Large intestine (tissue), 3 donors: ENCODE results near the gene TMEM231. TPM values are rescaled to one million over a fixed set of nuclear protein-coding genes. Genes with fewer than 3 reads are reported as not detected.
"Not testable (repeated sequence)": the region's sequence is repeated elsewhere in the genome, so short reads cannot be mapped to it uniquely, and the experiment has no call there.

ENCODE experiments used
- DNase-seq, 2 donors: peaks; one replicate each; pipeline versions ENCODE4 v3.0.0 to v3.0.0-alpha.2; 2013
- H3K27ac ChIP-seq: one replicate; pipeline ENCODE4 v1.5.1; 2013; ENCODE audit warnings: low read length
- H3K27me3 ChIP-seq: 2 replicates; pipeline ENCODE4 v1.6.1; 2013; ENCODE audit warnings: low read length; ENCODE audit not compliant: control insufficient read depth, insufficient read depth
- H3K36me3 ChIP-seq: 2 replicates; pipeline ENCODE4 v1.6.1; 2013; ENCODE audit warnings: low read length; ENCODE audit not compliant: control insufficient read depth, insufficient read depth
- H3K4me1 ChIP-seq: one replicate; pipeline ENCODE4 v1.6.1; 2013; ENCODE audit warnings: low read length; ENCODE audit not compliant: control insufficient read depth, insufficient read depth
- H3K4me3 ChIP-seq: one replicate; pipeline ENCODE4 v1.5.1; 2013; ENCODE audit warnings: low read length
- H3K9me3 ChIP-seq: one replicate; pipeline ENCODE4 v1.6.1; 2013; ENCODE audit warnings: mild to moderate bottlenecking, low read depth, low read length, moderate library complexity; ENCODE audit not compliant: control insufficient read depth
- WGBS: methylation state at CpG from one replicate; pipeline ENCODE4 v1.1.5; 2013; ENCODE audit warnings: low lambda C conversion rate; ENCODE audit not compliant: insufficient coverage; 5-methylcytosine and 5-hydroxymethylcytosine counted together
- polyA plus RNA-seq: library from polyadenylated mRNA; unstranded; fragments of 120-200 nt; gene quantifications from one replicate; pipeline ENCODE4 v1.2.1, GENCODE V29; 2013

The TMEM231 gene
- polyA plus RNA-seq, 1 donor: 7.6 TPM

DNA sequence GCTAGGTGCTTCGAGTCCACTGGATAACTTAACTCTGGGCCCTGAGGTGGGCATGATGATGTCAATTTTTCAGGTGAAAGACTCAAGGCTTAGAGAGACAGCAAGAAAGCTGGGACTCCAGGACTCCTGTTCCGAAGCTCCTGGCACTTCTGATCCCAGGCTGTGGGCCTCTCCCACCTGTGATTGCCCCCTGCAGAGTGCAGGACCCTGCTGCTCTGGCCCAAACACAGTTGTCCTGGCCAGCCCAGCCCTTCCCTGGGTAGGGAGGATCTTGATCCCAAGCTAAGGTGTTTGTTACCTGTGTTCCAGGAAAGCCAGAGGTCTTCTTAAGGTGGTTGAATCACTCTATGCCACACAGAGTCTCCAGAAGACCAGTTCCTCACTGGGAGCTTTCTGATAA lies 23.3 kb downstream of the TMEM231 start:
- WGBS: no CpG with 5 or more reads among the region's 2 CpGs
- Histone ChIP-seq H3K4me3 (no peak overlapping the region), H3K36me3 (no peaks in the 10 kb centered on the region), H3K27me3 (no peaks in the 10 kb centered on the region), H3K4me1 (peaks cover 22% of the 10 kb centered on the region), H3K9me3 (peaks cover 14% of the 10 kb centered on the region), H3K27ac (no peak overlapping the region)
- DNase-seq: no peak

DNA sequence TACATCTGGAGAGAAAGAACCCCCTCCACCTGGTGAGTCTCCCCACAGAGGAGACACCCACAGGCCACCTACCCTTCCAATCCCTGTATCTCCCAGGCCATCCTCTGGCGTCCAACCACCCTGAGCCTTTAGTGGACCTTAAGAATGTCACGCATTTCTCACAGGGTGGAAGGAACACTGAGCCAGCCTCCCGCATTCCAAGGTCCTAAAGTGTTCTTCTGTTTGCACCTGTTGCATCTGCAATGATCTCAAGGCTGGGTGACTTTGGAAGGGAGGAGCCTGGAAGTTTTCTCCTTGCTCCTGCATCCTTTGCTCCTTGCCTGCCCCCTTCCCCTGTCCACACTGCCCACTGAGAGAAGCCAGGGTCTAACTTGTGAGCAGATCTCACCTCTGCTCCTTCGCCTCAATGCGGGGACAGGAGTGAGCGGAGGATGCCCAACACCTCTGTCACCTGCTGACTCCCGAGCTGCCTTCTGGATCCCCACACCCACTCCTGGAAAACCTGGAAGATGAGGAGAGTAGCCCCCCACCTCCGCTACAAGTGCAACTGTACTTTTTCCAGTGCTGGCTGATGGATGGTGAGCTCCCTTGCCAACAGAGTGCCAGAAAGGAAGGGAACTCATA lies 23.8 kb downstream of the TMEM231 start:
- Histone ChIP-seq H3K27ac (no peak overlapping the region), H3K4me1 (peaks cover 22% of the 10 kb centered on the region), H3K36me3 (no peaks in the 10 kb centered on the region), H3K27me3 (no peaks in the 10 kb centered on the region), H3K9me3 (peaks cover 14% of the 10 kb centered on the region), H3K4me3 (no peak overlapping the region)
- WGBS: no CpG with 5 or more reads among the region's 8 CpGs
- no peak for DNase-seq

DNA sequence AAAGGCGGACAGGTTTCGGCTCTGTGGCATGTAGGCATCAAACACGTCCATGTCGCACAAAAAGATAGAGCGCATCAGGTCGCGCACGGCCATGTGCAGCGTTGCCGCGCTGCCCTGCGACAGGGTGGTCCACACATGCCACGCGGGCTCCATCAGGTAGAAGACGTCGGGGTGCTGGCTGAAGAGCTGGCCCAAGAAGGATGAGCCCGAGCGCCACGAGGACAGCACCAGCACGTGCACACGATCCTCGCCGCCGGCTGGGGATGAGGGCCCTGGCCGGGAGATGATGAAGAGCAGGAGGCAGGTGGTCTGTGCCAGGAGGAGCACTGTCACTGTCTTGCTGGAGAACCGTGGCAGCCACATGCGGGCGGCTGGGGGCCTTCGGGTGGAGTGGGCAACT lies 26.1 kb downstream of the TMEM231 start:
- no peak for DNase-seq
- H3K27me3 ChIP-seq: no peaks in the 10 kb centered on the region
- WGBS: no CpG with 5 or more reads among the region's 29 CpGs
- H3K9me3 ChIP-seq: peaks cover 14% of the 10 kb centered on the region
- H3K36me3 ChIP-seq: no peaks in the 10 kb centered on the region
- no peak overlapping the region for H3K4me3 ChIP-seq
- H3K4me1 ChIP-seq: peaks cover 11% of the 10 kb centered on the region
- no peak overlapping the region for H3K27ac ChIP-seq

DNA sequence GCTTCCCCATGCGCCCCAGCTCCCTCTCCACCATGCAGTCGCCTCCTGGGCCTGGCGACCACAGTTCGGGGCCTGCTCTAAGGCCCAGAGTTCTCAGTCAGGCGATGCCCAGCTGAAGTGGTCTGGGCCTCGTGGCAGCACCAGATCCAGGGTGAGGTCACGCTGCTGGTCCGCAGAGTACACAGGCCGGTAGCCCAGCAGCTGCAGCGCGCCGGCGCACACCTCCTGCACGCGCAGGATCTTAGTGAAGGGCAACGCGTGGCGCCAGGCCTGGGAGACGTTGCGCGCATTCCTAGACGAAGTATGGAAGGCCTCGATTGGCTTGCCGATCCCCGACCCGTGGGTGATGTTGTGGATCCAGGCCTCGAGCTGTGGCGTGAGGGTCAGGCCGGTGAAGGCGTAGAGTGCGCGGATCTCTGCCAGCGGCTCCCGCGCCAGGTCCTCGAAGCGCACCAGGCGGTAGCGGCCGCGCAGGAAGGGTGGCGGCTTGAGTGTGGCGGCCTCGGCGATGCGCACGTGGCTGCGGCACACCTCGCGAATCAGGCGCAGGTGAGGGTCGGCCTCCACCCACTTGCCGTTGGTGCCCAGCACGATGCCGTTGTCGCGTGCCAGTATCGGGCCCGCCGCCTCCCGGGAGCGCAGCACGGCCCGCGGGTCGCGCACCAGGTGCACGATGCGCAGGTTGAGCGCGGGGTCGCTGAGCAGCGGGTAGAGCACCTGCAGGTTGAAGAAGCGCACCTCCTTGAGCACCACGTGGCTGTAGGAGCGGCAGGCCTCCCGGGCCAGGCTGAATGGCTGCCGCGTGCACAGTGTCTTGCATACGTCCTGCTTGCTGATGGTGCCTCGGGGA lies 26.8 kb downstream of the TMEM231 start:
- Histone ChIP-seq H3K4me1 (peaks cover 11% of the 10 kb centered on the region), H3K36me3 (no peaks in the 10 kb centered on the region), H3K4me3 (no peak overlapping the region), H3K9me3 (peaks cover 14% of the 10 kb centered on the region), H3K27me3 (no peaks in the 10 kb centered on the region), H3K27ac (no peak overlapping the region)
- DNase-seq: no peak
- WGBS: no CpG with 5 or more reads among the region's 81 CpGs

DNA sequence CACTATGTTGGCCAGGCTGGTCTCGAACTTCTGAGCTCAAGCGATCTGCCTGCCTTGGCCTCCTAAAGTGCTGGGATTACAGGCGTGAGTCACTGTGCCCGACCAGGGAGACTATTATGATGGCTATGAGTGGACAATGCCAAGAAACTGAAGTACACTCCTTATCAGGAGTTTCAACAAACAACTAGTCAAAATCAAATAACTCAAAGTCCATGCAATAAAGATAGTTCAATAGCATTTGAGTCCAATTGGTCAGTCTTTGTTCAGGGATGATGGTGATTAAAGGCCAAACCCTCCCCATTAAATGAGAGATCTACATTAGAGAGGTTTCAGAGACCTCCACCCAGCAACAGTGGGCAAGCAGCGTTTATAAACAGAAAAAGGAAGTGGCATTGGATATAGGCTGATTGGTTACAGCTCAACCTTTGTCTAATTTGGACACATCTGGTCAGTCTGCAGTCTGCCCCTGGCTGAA lies 28.2 kb downstream of the TMEM231 start:
- Histone ChIP-seq H3K4me1 (peaks cover 11% of the 10 kb centered on the region), H3K9me3 (peaks cover 14% of the 10 kb centered on the region), H3K27ac (peak overlapping the region; percentile 79), H3K27me3 (no peaks in the 10 kb centered on the region), H3K36me3 (no peaks in the 10 kb centered on the region), H3K4me3 (no peak overlapping the region)
- no CpG with 5 or more reads among the region's 5 CpGs for WGBS
- DNase-seq: peak; percentile 63 to 79

DNA sequence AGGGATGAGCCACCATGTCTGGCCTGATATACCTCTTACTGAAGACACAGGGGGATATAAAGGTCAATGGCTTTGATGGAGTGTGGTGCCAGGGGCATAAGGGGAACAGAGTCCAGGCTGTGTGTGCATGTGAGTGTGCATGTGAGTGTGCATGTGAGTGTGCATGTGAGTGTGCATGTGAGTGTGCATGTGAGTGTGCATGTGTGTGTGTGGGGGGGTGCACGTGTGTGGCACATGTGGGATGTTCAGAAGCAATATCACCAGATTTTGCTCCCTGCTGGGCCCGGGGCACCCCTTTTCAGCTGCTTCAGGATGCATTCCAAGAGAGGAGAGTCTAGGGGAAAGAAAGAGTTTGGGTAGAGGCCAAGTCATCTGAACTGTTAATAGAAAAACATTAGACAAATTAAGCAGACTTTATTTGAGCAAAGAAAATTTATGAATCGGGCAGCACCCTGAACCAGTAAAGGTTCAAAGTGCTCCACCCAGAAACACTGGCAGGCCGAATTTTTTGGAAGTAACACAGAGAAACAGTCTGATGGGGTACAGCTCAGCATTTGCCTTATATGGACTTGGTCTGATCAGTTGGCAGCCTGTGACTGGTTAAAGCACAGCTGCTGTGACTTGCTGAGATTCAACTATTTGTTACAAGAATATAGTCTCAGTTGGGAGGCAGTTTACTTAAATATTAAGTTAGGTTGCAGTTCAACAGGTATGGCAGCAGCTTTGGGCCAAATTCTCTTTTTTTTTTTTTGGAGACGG lies 29.8 kb downstream of the TMEM231 start:
- Histone ChIP-seq H3K4me3 (no peak overlapping the region), H3K27me3 (no peaks in the 10 kb centered on the region), H3K36me3 (no peaks in the 10 kb centered on the region), H3K27ac (no peak overlapping the region), H3K4me1 (peaks cover 11% of the 10 kb centered on the region), H3K9me3 (peaks cover 14% of the 10 kb centered on the region)
- no CpG with 5 or more reads among the region's 5 CpGs for WGBS
- no peak for DNase-seq

DNA sequence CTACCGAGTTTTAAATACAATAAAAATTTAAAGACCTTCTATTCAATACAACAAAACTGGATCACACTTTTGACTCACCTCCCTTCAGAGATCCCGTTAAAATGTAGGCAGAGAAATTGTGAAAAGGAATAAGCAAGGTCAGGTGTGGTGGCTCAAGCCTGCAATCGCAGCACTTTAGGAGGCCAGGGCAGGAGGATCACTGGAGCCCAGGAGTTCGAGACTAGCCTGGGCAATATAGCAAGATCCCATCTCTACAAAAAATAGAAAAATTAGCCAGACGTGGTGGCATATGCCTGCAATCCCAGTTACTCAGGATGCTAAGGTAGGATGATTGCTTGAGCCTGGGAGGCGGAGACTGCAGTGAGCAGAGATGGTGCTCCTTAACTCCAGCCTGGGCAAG lies 36.9 kb downstream of the TMEM231 start:
- H3K36me3 ChIP-seq: no peaks in the 10 kb centered on the region
- no peak overlapping the region for H3K27ac ChIP-seq
- no peak overlapping the region for H3K4me3 ChIP-seq
- 100% methylated on average over 1 of the region's 6 CpGs for WGBS
- DNase-seq: no peak
- no peaks in the 10 kb centered on the region for H3K27me3 ChIP-seq
- peaks cover 7% of the 10 kb centered on the region for H3K4me1 ChIP-seq
- H3K9me3 ChIP-seq: no peaks in the 10 kb centered on the region

DNA sequence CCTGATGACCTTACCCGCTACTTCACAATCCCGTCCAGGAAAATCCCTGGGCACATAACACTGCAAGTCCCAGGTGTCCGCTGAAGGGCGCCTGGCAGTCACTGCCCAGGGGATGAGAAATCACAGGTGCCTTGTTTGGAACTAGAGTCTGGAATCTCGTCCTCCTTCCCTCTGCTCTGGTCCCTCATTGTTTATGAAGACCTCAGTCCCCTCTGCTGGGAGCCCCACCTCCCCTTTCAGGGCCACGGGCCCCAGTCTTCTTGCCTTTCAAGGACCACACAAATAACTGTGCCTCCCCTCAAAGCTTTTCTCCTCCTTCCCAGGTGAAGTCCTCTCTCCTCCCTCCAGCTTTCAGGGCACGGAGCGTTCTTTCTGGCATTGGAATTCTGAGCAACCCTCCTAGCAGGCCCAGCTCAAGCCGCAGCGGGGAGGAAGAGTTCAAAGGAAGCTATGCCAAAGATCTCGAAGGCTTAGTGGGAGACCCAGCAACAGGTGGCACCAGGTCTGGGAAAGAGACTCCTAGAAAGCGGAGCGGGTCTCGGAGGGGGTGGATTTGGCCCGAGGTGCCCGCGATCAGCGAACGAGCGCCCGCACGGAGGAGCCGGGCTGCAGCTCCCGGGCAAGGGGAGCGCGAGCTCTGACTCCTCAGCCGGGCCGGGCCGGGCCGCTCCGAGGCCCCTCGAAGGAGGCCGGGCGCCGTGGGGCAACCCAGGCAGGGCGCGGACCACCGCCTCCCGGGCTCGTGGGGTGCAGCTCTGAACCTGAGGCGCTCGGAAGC lies 39.7 kb downstream of the TMEM231 start:
- no CpG with 5 or more reads among the region's 42 CpGs for WGBS

DNA sequence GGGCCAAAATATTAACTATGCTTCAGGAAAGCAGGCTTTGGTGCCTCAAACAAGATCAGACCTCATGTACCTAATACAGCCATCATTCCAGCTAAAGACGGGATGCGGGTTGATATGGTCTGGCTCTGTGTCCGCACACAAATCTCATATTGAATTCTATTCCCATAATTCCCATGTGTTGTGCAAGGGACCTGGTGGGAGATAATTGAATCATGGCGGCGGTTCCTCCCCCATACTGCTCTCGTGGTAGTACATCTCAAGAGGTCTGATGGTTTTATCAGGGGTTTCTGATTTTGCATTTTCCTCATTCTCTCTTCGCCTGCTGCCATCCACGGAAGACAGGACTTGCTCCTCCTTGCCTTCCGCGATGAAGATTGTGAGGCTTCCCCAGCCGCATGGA lies 41.8 kb downstream of the TMEM231 start:
- Histone ChIP-seq H3K4me1 (peaks cover 7% of the 10 kb centered on the region), H3K4me3 (no peak overlapping the region), H3K27ac (no peak overlapping the region), H3K27me3 (no peaks in the 10 kb centered on the region), H3K9me3 (no peaks in the 10 kb centered on the region), H3K36me3 (no peaks in the 10 kb centered on the region)
- DNase-seq: no peak
- no CpG with 5 or more reads among the region's 11 CpGs for WGBS

More for the DNA sequence above, 39.7 kb downstream of the TMEM231 start:
- H3K27ac ChIP-seq: peak overlapping the region; percentile 98
- DNase-seq: peak in 1 of 2 donors; percentile 68
- H3K4me1 ChIP-seq, H3K27me3 ChIP-seq, H3K9me3 ChIP-seq, H3K36me3 ChIP-seq: not testable (repeated sequence)
- H3K4me3 ChIP-seq: peak overlapping the region; percentile 98

DNA sequence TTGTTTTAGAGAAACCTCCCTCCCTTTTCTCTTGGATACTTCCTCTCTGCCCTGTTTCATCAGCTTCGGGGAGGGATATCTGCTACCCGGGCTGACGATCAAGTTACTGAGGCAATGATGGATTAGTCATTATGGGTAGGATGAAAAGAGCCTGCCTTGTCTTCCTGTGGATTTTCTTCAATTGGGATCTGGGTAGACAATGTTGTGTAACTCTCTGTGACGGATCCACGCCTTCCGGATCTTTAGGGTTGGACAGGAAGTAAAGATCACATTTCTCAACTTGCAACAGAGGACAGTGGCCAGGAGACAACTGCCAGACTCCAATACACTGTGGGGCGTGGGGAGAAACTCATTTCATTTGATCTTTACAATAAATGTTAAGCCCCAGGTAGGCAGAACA lies 49.5 kb downstream of the TMEM231 start:
- Histone ChIP-seq H3K4me1 (no peaks in the 10 kb centered on the region), H3K9me3 (no peaks in the 10 kb centered on the region), H3K27ac (no peak overlapping the region), H3K27me3 (no peaks in the 10 kb centered on the region), H3K4me3 (no peak overlapping the region), H3K36me3 (no peaks in the 10 kb centered on the region)
- DNase-seq: no peak
- WGBS: no CpG with 5 or more reads among the region's 7 CpGs
